Caco-2 (cell line): ENCODE data around the gene SLC16A1. TPM values are rescaled to one million over a fixed set of nuclear protein-coding genes. Genes with fewer than 3 reads are reported as not detected.

Source experiments
- BruUV-seq: library from RNA; stranded (reverse); fragments of 400-500 nt; replicated peaks from 2 replicates; lab custom pipeline; 2021; lab: Mats Ljungman, UMichigan
- CTCF ChIA-PET: fragments of 300-600 bp; sonication (Branson Sonifier 250); formaldehyde crosslinking; loops from one replicate; lab custom pipeline; 2022; ENCODE audit warnings: antibody characterized with exemption; lab: Charles Lee
- POLR2A ChIA-PET: fragments of 300-600 bp; sonication (Branson Sonifier 250); formaldehyde crosslinking; loops from one replicate; lab custom pipeline; 2022; ENCODE audit warnings: antibody characterized with exemption; lab: Charles Lee
- DNase-seq, 2 experiments: peaks; one replicate each; pipeline versions ENCODE4 v3.0.0 to v3.0.0-alpha.2; 2020 to 2022
- H3K27me3 ChIP-seq: replicated peaks from 2 replicates; pipeline ENCODE4 v1.6.0; 2011; ENCODE audit warnings: low read length; ENCODE audit not compliant: control insufficient read depth, insufficient read depth
- H3K36me3 ChIP-seq: 2 replicates; pipeline ENCODE4 v1.5.1; 2011; ENCODE audit warnings: low read length; ENCODE audit not compliant: control insufficient read depth, insufficient read depth
- H3K4me1 ChIP-seq: fragments of 250-450 bp; sonication (Bioruptor Pico); 2 replicates; pipeline ENCODE4 v1.5.1; 2020; ENCODE audit warnings: mild to moderate bottlenecking
- H3K4me3 ChIP-seq: 2 replicates; pipeline ENCODE4 v1.5.1; 2011; ENCODE audit warnings: low read depth, mild to moderate bottlenecking, control low read depth, low read length
- H3K9me3 ChIP-seq: fragments of 250-450 bp; sonication (Bioruptor Pico); 2 replicates; pipeline ENCODE4 v1.5.1; 2020; ENCODE audit warnings: mild to moderate bottlenecking, moderate library complexity
- H3K27ac Mint-ChIP-seq: one replicate; pipeline ENCODE4 v1.8.0; 2022; ENCODE audit warnings: mixed read lengths; ENCODE audit not compliant: unreplicated experiment
- H3K27me3 Mint-ChIP-seq: one replicate; pipeline ENCODE4 v1.8.0; 2022; ENCODE audit warnings: mixed read lengths; ENCODE audit not compliant: insufficient read depth, unreplicated experiment
- H3K36me3 Mint-ChIP-seq: one replicate; pipeline ENCODE4 v1.8.0; 2022; ENCODE audit warnings: mild to moderate bottlenecking, mixed read lengths; ENCODE audit not compliant: insufficient read depth, unreplicated experiment
- H3K4me1 Mint-ChIP-seq: one replicate; pipeline ENCODE4 v1.8.0; 2022; ENCODE audit warnings: low read depth, mixed read lengths; ENCODE audit not compliant: unreplicated experiment
- H3K4me3 Mint-ChIP-seq: one replicate; pipeline ENCODE4 v1.8.0; 2022; ENCODE audit warnings: mild to moderate bottlenecking, moderate library complexity, mixed read lengths; ENCODE audit not compliant: unreplicated experiment
- H3K9me3 Mint-ChIP-seq: one replicate; pipeline ENCODE4 v1.8.0; 2022; ENCODE audit warnings: mixed read lengths; ENCODE audit not compliant: unreplicated experiment
- CTCF ChIP-seq, 2 experiments: fragments of 200-600 bp in 1 of 2; IDR thresholded peaks; 1 replicate in 1 of 2; 2 replicates in 1 of 2; pipeline versions ENCODE4 v1.5.1 to v1.8.0; 2011 to 2022; ENCODE audit warnings: antibody characterized with exemption in 1 of 2, control low read depth in 1 of 2, inconsistent platforms in 1 of 2, low read depth in 1 of 2, low read length in 1 of 2, mild to moderate bottlenecking in 1 of 2, moderate library complexity in 1 of 2; ENCODE audit not compliant: insufficient read depth in 1 of 2, severe bottlenecking in 1 of 2, unreplicated experiment in 1 of 2
- intact Hi-C: fragments of 100-400 bp; cut with micrococcal nuclease; formaldehyde crosslinking; loops from one replicate; pipeline ENCODE4 v1.10.0; 2022; ENCODE audit not compliant: unreplicated experiment
- total RNA-seq: library from RNA; stranded (reverse); gene quantifications from 2 replicates; pipeline ENCODE4 v1.2.3, GENCODE V29; 2022

SLC16A1 gene
- total RNA-seq, 1 experiment from 2014 or later = 107 TPM

GRCh38 chr1:112923959-112924349 is 32.0 kb downstream of the SLC16A1 start:
- Histone ChIP-seq H3K36me3 (no peaks in the 10 kb centered on the region), H3K9me3 (no peaks in the 10 kb centered on the region), H3K4me1 (peaks cover 14% of the 10 kb centered on the region), H3K4me3 (no peak overlapping the region), H3K27me3 (no peaks in the 10 kb centered on the region)
- POLR2A ChIA-PET = no interaction called here
- intact Hi-C loops = no loop called here
- BruUV-seq = no TSS peak
- H3K27ac Mint-ChIP-seq = no peak overlapping the region
- H3K27me3 Mint-ChIP-seq = no peaks in the 10 kb centered on the region
- H3K36me3 Mint-ChIP-seq = peaks cover 77% of the 10 kb centered on the region
- H3K4me1 Mint-ChIP-seq = no peaks in the 10 kb centered on the region
- H3K4me3 Mint-ChIP-seq = no peak overlapping the region
- H3K9me3 Mint-ChIP-seq = no peaks in the 10 kb centered on the region
- CTCF ChIA-PET = no interaction called here
- DNase-seq = no peak
- TF ChIP-seq CTCF (IDR thresholded peaks at IDR 0.05; ENCODE audit: insufficient read depth in 1 of 2, low read depth in 1 of 2, low read length in 1 of 2, severe bottlenecking in 1 of 2, unreplicated experiment in 1 of 2) = no peak

GRCh38 chr1:112923234-112923958 is 32.6 kb downstream of the SLC16A1 start:
- H3K36me3 ChIP-seq = no peaks in the 10 kb centered on the region
- no peaks in the 10 kb centered on the region for H3K27me3 ChIP-seq
- no TSS peak for BruUV-seq
- intact Hi-C loops = no loop called here
- no peak for TF ChIP-seq CTCF (IDR thresholded peaks at IDR 0.05; ENCODE audit: insufficient read depth in 1 of 2, low read depth in 1 of 2, low read length in 1 of 2, severe bottlenecking in 1 of 2, unreplicated experiment in 1 of 2)
- POLR2A ChIA-PET = no interaction called here
- Mint-ChIP-seq H3K27ac (no peak overlapping the region), H3K36me3 (peaks cover 82% of the 10 kb centered on the region), H3K9me3 (no peaks in the 10 kb centered on the region), H3K4me1 (no peaks in the 10 kb centered on the region), H3K27me3 (no peaks in the 10 kb centered on the region), H3K4me3 (no peak overlapping the region)
- peaks cover 14% of the 10 kb centered on the region for H3K4me1 ChIP-seq
- no peaks in the 10 kb centered on the region for H3K9me3 ChIP-seq
- CTCF ChIA-PET = no interaction called here
- DNase-seq = no peak
- no peak overlapping the region for H3K4me3 ChIP-seq

- Mint-ChIP-seq H3K4me3 (no peak overlapping the region), H3K27me3 (no peaks in the 10 kb centered on the region), H3K36me3 (peaks cover 47% of the 10 kb centered on the region), H3K9me3 (no peaks in the 10 kb centered on the region), H3K27ac (no peak overlapping the region), H3K4me1 (peaks cover 5% of the 10 kb centered on the region)
- no peak for DNase-seq
- Histone ChIP-seq H3K4me1 (peaks cover 2% of the 10 kb centered on the region; the same call in 1 of the 2 replicates), H3K27me3 (no peaks in the 10 kb centered on the region), H3K9me3 (no peaks in the 10 kb centered on the region), H3K36me3 (no peaks in the 10 kb centered on the region), H3K4me3 (no peak overlapping the region)
- ChIA-PET POLR2A (no interaction called here), CTCF (no interaction called here)
- intact Hi-C loops = no loop called here
- no TSS peak for BruUV-seq
- TF ChIP-seq CTCF (IDR thresholded peaks at IDR 0.05; ENCODE audit: insufficient read depth in 1 of 2, low read depth in 1 of 2, low read length in 1 of 2, severe bottlenecking in 1 of 2, unreplicated experiment in 1 of 2) = no peak
Measured at GRCh38 chr1:112911506-112912220, 44.3 kb downstream of the SLC16A1 start.
